Ovary (tissue), 9 donors: ENCODE data around the gene PTPN7. TPM values are rescaled to one million over a fixed set of nuclear protein-coding genes. Genes with fewer than 3 reads are reported as not detected.

Source experiments
- DNase-seq, 5 donors: peaks; one replicate each; pipeline ENCODE4 v3.0.0-alpha.2; 2019 to 2020
- H3K27ac ChIP-seq, 2 donors: fragments of 200-600 bp; one replicate each; pipeline versions ENCODE4 v1.5.1 to v1.8.0; 2019 to 2022
- H3K27me3 ChIP-seq: fragments of 200-600 bp; one replicate; pipeline ENCODE4 v1.8.0; 2022
- H3K36me3 ChIP-seq: fragments of 200-600 bp; sonication (generic); one replicate; pipeline ENCODE4 v1.5.1; 2019
- H3K4me1 ChIP-seq: one replicate; pipeline ENCODE4 v1.8.1; 2013; ENCODE audit warnings: mild to moderate bottlenecking, moderate library complexity; ENCODE audit not compliant: insufficient read depth
- H3K4me3 ChIP-seq: fragments of 200-600 bp; sonication (generic); one replicate; pipeline ENCODE4 v1.5.1; 2017
- H3K9me3 ChIP-seq, 2 donors: fragments of 200-600 bp in 1 of 2; sonication (generic) in 1 of 2; one replicate each; pipeline versions ENCODE4 v1.5.1 to v1.8.1; 2013 to 2019; ENCODE audit warnings: mild to moderate bottlenecking in 1 of 2, moderate library complexity in 1 of 2
- EP300 ChIP-seq: sonication (generic); formaldehyde crosslinking; IDR thresholded peaks from one replicate; pipeline ENCODE4 v1.6.1; 2017; ENCODE audit warnings: antibody characterized with exemption
- POLR2A ChIP-seq: fragments of 450-650 bp; IDR thresholded peaks from one replicate; pipeline ENCODE4 v1.6.1; 2017; ENCODE audit warnings: antibody characterized with exemption, mild to moderate bottlenecking, moderate library complexity
- WGBS, 3 donors: extraction: QIAGEN DNeasy Blood & Tissue Kit in 1 of 3; methylation state at CpG; one replicate each; pipeline versions ENCODE4 v1.1.5 to v1.1.7; 2013 to 2017; 5-methylcytosine and 5-hydroxymethylcytosine counted together
- intact Hi-C, 4 donors: fragments of 100-400 bp; cut with DNase I; formaldehyde crosslinking; loops; one replicate each; pipeline versions ENCODE4 v1.11.0 to v1.15.1; 2022 to 2023
- polyA plus RNA-seq, 2 donors: library from polyadenylated mRNA; stranded (reverse); fragments of 200-250 nt in 1 of 2; fragments of 350-450 nt in 1 of 2; fragmentation: Illumina TruSeq in 1 of 2; extraction: RNeasy Lipid Tissue Mini Kit (QIAGEN cat#74804) in 1 of 2; gene quantifications; one replicate each; pipeline ENCODE4 v1.2.3, GENCODE V29; 2013 to 2014
- total RNA-seq, 7 donors: library from RNA; depleted of rRNA in 2 of 7; stranded (reverse); fragments of >200 nt in 2 of 7; fragmentation: NEBNext Ultra II Directional in 3 of 7; extraction: Animal tissue kit (Norgen Biotek cat#: 25700) in 3 of 7; gene quantifications; one replicate each; pipeline versions ENCODE4 v1.1.0 to v1.2.4, GENCODE V29; 2016 to 2023
- TF ChIP-seq, protein P1 (sequence below), 3 donors: fragments of 450-650 bp in 2 of 3; fragments of 200-600 bp in 1 of 3; IDR thresholded peaks; one replicate each; pipeline versions ENCODE4 v1.5.1 to v1.8.0; 2016 to 2022; ENCODE audit warnings: antibody characterized with exemption in 3 of 3, mild to moderate bottlenecking in 1 of 3
- donor health status: DM: no; HTN: no; CAD: no; lungs with moderate emphysema.
- donor health status: DM: no; HTN: no; CAD: no.
- donor health status: Bipolar disorder and iron deficiency.
- donor health status: DM: yes; HTN: yes; CAD: no.
- donor health status: DM: no; HTN: no; CAD: no.
- donor health status: DM: yes; HTN: yes; CAD: no.

PTPN7 gene
- total and polyA plus RNA-seq, 9 donors: 0.58 to 15.4 (median 1.7) TPM

DNA sequence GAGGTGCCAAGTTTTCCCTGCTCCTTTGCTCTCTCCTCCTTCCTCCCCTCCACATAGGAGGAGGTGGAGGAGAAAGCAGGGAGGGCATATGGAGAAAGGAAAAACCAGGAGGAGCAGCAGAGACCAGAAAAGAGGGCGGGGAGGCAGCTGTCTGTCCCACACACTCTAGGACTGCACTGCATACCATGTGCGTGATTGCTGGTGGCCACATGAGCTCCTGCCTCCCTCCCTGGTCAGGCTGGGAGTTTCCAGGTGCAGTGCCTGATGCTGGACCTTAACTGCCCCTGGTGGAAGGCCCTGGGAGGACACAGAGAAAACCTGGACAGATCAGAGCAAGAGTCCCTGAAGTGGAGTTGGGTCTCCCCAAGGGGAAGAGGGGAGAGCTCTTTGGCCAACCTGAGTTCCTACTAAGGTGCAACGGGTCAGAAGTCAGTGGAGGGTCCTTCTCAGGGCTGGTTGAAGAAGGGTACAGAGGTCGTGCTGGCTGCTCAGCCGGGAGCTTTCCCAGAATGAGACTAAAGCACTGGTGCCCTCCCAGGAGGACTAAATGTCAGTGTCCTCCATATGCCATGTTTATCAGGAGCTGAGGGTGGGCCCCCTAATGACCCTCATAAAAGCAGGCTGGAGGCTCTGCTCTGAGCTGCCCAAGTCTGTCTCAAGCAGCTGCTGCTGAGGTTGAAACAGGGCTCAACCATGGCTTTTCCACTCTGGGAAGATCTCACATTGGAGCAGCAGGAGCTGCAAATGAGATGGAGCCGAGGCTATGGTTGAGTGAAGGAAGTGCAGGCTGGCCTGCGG lies 29.7 kb upstream of the PTPN7 start:
- TF ChIP-seq, protein P1, sequence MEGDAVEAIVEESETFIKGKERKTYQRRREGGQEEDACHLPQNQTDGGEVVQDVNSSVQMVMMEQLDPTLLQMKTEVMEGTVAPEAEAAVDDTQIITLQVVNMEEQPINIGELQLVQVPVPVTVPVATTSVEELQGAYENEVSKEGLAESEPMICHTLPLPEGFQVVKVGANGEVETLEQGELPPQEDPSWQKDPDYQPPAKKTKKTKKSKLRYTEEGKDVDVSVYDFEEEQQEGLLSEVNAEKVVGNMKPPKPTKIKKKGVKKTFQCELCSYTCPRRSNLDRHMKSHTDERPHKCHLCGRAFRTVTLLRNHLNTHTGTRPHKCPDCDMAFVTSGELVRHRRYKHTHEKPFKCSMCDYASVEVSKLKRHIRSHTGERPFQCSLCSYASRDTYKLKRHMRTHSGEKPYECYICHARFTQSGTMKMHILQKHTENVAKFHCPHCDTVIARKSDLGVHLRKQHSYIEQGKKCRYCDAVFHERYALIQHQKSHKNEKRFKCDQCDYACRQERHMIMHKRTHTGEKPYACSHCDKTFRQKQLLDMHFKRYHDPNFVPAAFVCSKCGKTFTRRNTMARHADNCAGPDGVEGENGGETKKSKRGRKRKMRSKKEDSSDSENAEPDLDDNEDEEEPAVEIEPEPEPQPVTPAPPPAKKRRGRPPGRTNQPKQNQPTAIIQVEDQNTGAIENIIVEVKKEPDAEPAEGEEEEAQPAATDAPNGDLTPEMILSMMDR (IDR thresholded peaks at IDR 0.05): no peak
- TF ChIP-seq EP300 (no peak), POLR2A (no peak)
- H3K4me3 ChIP-seq: no peak overlapping the region
- H3K27ac ChIP-seq: no peak overlapping the region
- intact Hi-C loops: loop anchor here (2.0 to 10.0 kb wide), 5 partner anchors 117 to 527 kb away; partner anchors contain the start of gene SYT2 (in 1 of the 4)
- H3K4me1 ChIP-seq: peaks cover 3% of the 10 kb centered on the region
- H3K36me3 ChIP-seq: no peaks in the 10 kb centered on the region
- no peaks in the 10 kb centered on the region for H3K9me3 ChIP-seq
- DNase-seq: no peak
- no peaks in the 10 kb centered on the region for H3K27me3 ChIP-seq
- WGBS, 3 donors: 71 to 77% (median 73%) methylated on average over 7 of the region's 7 CpGs

DNA sequence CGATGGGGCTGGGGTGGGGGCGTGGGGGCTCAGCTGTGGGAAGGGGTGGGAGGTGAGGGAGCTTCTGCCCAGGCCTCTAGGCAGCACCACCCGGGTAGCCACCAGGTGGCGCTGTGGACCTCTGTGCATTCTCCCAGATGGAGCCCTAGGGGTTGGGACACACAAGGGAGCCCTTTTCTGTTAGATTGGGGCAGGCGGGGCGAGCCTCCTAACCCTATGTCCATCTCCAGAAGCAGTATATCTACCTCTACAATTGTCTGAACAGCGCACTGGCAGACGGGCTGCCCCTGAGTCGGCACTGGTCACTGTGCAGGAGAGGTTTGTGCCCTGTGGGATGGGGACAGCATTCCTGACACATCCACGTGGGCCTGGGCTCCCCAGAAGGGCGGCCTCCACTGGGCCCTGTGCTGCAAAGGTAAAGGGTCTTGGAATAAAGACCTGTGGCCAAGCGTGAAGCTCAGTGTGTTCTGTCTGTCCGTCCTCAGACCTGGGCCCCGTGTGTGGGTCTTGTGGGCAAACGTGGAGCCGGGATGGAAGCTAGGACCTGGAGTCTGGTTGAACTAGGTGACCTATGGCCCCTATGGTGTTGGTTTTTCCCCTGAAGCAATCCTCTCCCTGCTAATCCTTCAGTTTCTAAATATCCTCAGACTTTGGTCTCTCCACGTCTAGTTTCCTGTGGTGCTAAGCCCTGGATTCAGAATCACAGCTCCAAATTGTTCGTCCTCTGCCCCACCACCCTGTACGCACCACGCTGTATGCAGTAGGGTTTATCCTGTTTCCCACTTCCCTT lies 28.8 kb upstream of the PTPN7 start:
- intact Hi-C loops: loop anchor here (2.0 to 10.0 kb wide), 5 partner anchors 118 to 528 kb away; partner anchors contain the start of gene SYT2 (in 1 of the 4)
- Histone ChIP-seq H3K36me3 (no peaks in the 10 kb centered on the region), H3K4me3 (no peak overlapping the region), H3K9me3 (no peaks in the 10 kb centered on the region), H3K4me1 (peaks cover 3% of the 10 kb centered on the region), H3K27me3 (no peaks in the 10 kb centered on the region), H3K27ac (no peak overlapping the region)
- 57 to 68% (median 59%) methylated on average over 17 to 20 of the region's 20 CpGs for WGBS, 3 donors
- DNase-seq: peak; percentile 51 to 84 (median 73)
- TF ChIP-seq, protein P1 (IDR thresholded peaks at IDR 0.05): peak in 2 of 3 donors; percentile 15 to 53
- TF ChIP-seq EP300: no peak
- TF ChIP-seq POLR2A: no peak

DNA sequence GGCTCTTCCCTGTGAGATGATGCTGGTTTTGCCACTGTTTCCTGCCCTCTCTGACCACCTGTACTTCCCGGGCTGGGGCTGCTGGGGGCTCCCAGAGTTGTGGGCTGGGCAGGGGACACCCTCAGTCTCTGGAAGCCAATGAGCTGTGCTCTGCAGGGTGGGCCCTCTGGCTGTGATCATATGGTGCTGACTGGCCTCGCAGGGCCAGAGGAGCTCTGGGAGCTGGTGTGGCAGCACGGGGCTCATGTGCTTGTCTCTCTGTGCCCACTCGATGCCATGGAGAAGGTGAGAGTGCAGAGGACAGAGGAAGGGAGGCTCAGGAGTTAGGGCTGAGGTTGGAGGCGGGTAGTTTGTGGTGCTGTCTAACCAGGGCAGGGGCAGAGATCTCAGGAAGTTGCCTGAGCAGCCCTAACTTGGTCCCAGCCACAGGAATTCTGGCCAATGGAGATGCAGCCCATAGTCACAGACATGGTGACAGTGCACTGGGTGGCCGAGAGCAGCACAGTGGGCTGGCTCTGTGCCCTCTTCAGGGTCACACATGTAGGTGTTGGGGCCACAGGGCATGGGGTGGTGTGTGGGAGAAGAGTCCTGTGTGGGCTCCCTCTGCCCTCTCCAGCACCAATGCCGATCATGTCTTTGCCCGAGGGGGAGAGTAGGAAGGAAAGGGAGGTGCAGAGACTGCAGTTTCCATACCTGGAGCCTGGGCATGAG lies 27.4 kb upstream of the PTPN7 start:
- no peaks in the 10 kb centered on the region for H3K4me1 ChIP-seq
- WGBS, 3 donors: 64 to 77% (median 67%) methylated on average over 8 of the region's 8 CpGs
- intact Hi-C loops: loop anchor here (2.0 to 10.0 kb wide), 5 partner anchors 119 to 529 kb away; partner anchors contain the start of gene SYT2 (in 1 of the 4)
- no peak overlapping the region for H3K27ac ChIP-seq
- no peaks in the 10 kb centered on the region for H3K36me3 ChIP-seq
- DNase-seq: no peak
- H3K27me3 ChIP-seq: no peaks in the 10 kb centered on the region
- H3K9me3 ChIP-seq: no peaks in the 10 kb centered on the region
- H3K4me3 ChIP-seq: no peak overlapping the region
- TF ChIP-seq, protein P1 (IDR thresholded peaks at IDR 0.05): no peak
- no peak for TF ChIP-seq EP300
- no peak for TF ChIP-seq POLR2A

- no peak overlapping the region for H3K4me3 ChIP-seq
- no peaks in the 10 kb centered on the region for H3K4me1 ChIP-seq
- intact Hi-C loops: loop anchor here (5.0 to 10.0 kb wide), 4 partner anchors 120 to 530 kb away; partner anchors contain the start of gene SYT2 (in 1 of the 4)
- no peaks in the 10 kb centered on the region for H3K27me3 ChIP-seq
- H3K27ac ChIP-seq: no peak overlapping the region
- WGBS, 3 donors: 59 to 67% (median 65%) methylated on average over 8 of the region's 8 CpGs
- no peak for TF ChIP-seq POLR2A
- TF ChIP-seq EP300: no peak
- TF ChIP-seq, protein P1 (IDR thresholded peaks at IDR 0.05): no peak
- no peak for DNase-seq
- no peaks in the 10 kb centered on the region for H3K9me3 ChIP-seq
- H3K36me3 ChIP-seq: no peaks in the 10 kb centered on the region
Measured at GRCh38 chr1:202187041-202187671, 26.8 kb upstream of the PTPN7 start.
